Small intestine (tissue), 7 donors: Measurements from ENCODE around the gene ADGRG2. TPM values are rescaled to one million over a fixed set of nuclear protein-coding genes. Genes with fewer than 3 reads are reported as not detected.

Experiments used
- DNase-seq, 2 donors: peaks; one replicate each; pipeline versions ENCODE4 v3.0.0 to v3.0.0-alpha.2; 2013
- FAIRE-seq: peaks from 2 replicates; lab custom pipeline; 2012; peaks lifted over from hg19 to GRCh38; lab: Jason Lieb, UNC
- H3K27ac ChIP-seq, 3 donors: one replicate each; pipeline ENCODE4 v1.5.1; 2013; ENCODE audit warnings: low read length in 2 of 3, mild to moderate bottlenecking in 2 of 3, control low read depth in 1 of 3, inconsistent platforms in 1 of 3, low read depth in 1 of 3, moderate library complexity in 1 of 3
- H3K27me3 ChIP-seq, 3 donors: one replicate each; pipeline ENCODE4 v1.6.1; 2013; ENCODE audit warnings: low read length in 3 of 3, inconsistent platforms in 1 of 3; ENCODE audit not compliant: control insufficient read depth in 3 of 3, insufficient read depth in 3 of 3
- H3K36me3 ChIP-seq, 3 donors: one replicate each; pipeline ENCODE4 v1.6.1; 2013; ENCODE audit warnings: low read length in 3 of 3, inconsistent platforms in 1 of 3, low read depth in 1 of 3, mild to moderate bottlenecking in 1 of 3, moderate library complexity in 1 of 3; ENCODE audit not compliant: control insufficient read depth in 3 of 3, insufficient read depth in 2 of 3
- H3K4me1 ChIP-seq, 3 donors: one replicate each; pipeline ENCODE4 v1.6.1; 2013; ENCODE audit warnings: low read length in 2 of 3, inconsistent platforms in 1 of 3, low read depth in 1 of 3, mild to moderate bottlenecking in 1 of 3, moderate library complexity in 1 of 3; ENCODE audit not compliant: control insufficient read depth in 3 of 3, insufficient read depth in 2 of 3
- H3K4me3 ChIP-seq, 3 donors: one replicate each; pipeline ENCODE4 v1.5.1; 2013; ENCODE audit warnings: low read length in 3 of 3, control low read depth in 1 of 3, inconsistent platforms in 1 of 3, low read depth in 1 of 3, mild to moderate bottlenecking in 1 of 3, moderate library complexity in 1 of 3
- H3K9me3 ChIP-seq, 2 donors: one replicate each; pipeline ENCODE4 v1.6.1; 2013; ENCODE audit warnings: low read depth in 1 of 2, low read length in 1 of 2; ENCODE audit not compliant: control insufficient read depth in 2 of 2, insufficient read depth in 1 of 2
- WGBS, 3 donors: extraction: QIAGEN DNeasy Blood & Tissue Kit; methylation state at CpG; one replicate each; pipeline ENCODE4 v1.1.7; 2013; 5-methylcytosine and 5-hydroxymethylcytosine counted together
- polyA plus RNA-seq, 4 donors: library from polyadenylated mRNA; stranded (reverse) in 3 of 4; unstranded in 1 of 4; fragments of 200-250 nt in 3 of 4; fragments of 120-200 nt in 1 of 4; gene quantifications; one replicate each; pipeline versions ENCODE4 v1.2.1 to v1.2.3, GENCODE V29; 2013
- donor health status: healthy with polysubstance abuse.
- donor health status: control.
- donor health status: control.
- donor health status: Bipolar disorder and iron deficiency.
- donor health status: healthy.

Gene ADGRG2
- polyA plus RNA-seq, 4 donors, result under 0.01 to 1.6 (median 0.27) TPM

DNA sequence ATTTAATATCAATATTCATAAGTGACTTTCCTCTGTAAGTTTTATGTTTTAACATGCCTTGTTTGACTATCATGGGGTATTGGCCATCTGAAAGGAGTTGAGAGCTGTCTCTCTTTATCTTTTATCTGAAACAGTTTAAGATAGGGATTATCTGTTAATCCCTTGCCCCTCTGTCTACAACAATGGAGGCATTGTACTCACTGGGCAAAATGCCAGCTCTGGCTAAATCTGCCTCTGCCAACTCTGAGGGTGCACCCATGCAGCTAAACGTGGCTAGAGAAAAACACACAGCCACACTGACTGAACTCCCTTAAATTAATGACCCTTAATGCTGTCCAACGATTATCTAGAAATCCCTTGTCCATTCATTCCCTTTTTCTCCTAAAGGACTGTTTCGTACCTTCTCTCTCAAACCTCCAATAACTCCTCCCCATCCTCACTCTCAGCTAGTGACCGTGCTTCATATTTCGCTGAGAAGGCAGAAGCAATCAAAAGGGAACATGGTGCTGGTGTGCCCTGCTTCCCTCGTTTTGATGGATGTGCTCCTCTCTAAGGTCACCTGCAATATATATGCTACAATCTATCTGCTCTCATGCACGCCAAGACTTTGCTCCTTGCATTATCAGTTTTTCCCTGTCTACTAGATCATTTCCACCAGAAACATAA, 148.6 kb downstream of the ADGRG2 start:
- Histone ChIP-seq H3K27me3 (no peaks in the 10 kb centered on the region), H3K36me3 (peaks cover 0 to 3% (median 0%) of the 10 kb centered on the region in 3 donors), H3K4me1 (peaks cover 0 to 7% (median 0%) of the 10 kb centered on the region in 3 donors), H3K27ac (no peak overlapping the region), H3K4me3 (no peak overlapping the region), H3K9me3 (no peaks in the 10 kb centered on the region)
- DNase-seq (peak; percentile 3 to 17), FAIRE-seq (no peak)
- WGBS, 3 donors, result 16 to 62% (median 52%) methylated on average over 7 of the region's 7 CpGs

DNA sequence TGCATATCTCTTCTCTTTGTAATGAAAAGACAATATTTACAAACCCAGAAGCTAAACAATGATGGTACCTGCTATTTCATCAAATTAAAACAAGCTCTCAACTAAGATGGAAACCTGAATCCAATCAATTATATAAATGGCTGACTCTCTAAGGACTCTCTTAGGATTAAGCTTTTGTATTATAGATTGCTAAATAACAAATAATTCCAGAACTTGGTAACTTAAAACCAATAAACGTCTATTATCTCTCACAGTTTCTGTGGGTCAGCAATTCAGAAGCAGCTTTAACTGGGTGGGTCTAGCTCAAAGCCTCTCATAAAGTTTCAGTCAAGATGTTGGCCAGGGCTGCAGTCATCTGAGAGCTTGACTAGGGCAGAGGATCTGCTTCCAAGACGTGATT, 150.8 kb downstream of the ADGRG2 start:
- FAIRE-seq (no peak), DNase-seq (no peak)
- peak overlapping the region in 1 of 3 donors; percentile 31 for H3K27ac ChIP-seq
- 24 to 46% (median 36%) methylated on average over 2 of the region's 2 CpGs for WGBS, 3 donors
- H3K9me3 ChIP-seq, result no peaks in the 10 kb centered on the region
- H3K4me1 ChIP-seq, result peaks cover 0 to 7% (median 0%) of the 10 kb centered on the region in 3 donors
- peaks cover 0 to 5% (median 0%) of the 10 kb centered on the region in 3 donors for H3K36me3 ChIP-seq
- H3K27me3 ChIP-seq, result no peaks in the 10 kb centered on the region
- H3K4me3 ChIP-seq, result no peak overlapping the region

- no peak for FAIRE-seq
- Histone ChIP-seq H3K4me1 (peaks cover 0 to 7% (median 0%) of the 10 kb centered on the region in 3 donors), H3K9me3 (no peaks in the 10 kb centered on the region), H3K27me3 (no peaks in the 10 kb centered on the region), H3K4me3 (no peak overlapping the region), H3K27ac (peak overlapping the region in 1 of 3 donors; percentile 31), H3K36me3 (peaks cover 0 to 5% (median 0%) of the 10 kb centered on the region in 3 donors)
- no peak for DNase-seq
These were observed 151.8 kb downstream of the ADGRG2 start for GRCh38 chrX:18970465-18970864.

DNA sequence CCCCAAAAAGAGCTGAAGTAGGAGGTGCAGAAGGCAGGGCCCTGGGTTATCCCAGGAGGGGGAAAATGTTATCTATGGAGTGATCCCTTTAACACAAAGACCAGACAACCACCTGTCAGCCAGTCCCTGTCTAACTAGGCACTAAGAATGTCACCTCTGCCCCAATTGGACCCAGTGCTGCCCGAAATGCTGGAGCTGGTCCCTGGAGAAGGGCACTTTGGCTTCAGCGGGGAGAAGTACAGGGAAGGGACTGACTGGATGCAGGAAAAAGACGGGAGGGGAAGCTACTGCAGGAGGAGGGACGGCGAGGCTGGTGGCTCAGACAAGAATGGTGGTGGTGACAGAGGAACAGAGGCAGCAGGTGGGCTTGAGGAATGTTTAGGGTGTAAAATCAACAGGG, 155.6 kb downstream of the ADGRG2 start:
- 84 to 94% (median 89%) methylated on average over 5 of the region's 5 CpGs for WGBS, 3 donors
- no peaks in the 10 kb centered on the region for H3K27me3 ChIP-seq
- no peak overlapping the region for H3K4me3 ChIP-seq
- no peak for FAIRE-seq
- H3K36me3 ChIP-seq, result peaks cover 0 to 7% (median 0%) of the 10 kb centered on the region in 3 donors
- no peak for DNase-seq
- no peaks in the 10 kb centered on the region for H3K9me3 ChIP-seq
- H3K4me1 ChIP-seq, result peaks cover 0 to 7% (median 0%) of the 10 kb centered on the region in 3 donors
- H3K27ac ChIP-seq, result no peak overlapping the region

DNA sequence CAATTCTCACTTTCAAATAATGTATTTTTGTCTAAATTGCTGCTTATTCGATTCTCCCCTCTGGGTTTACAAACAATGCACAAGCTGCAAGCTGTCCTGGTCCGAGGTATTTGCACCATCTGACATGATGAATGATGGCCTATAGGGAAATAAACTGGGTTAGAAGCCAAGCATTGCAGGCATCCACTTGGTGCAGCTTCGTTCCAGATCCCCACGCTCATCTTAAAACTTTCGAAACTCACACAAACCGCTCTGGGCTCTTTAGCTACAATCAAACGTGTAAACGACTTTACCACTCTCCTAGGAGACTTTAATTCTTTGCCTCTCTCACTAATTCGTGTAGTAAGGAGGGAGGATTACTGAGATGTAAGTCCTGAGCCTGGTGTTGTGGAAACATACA, 157.4 kb downstream of the ADGRG2 start:
- Histone ChIP-seq H3K27ac (no peak overlapping the region), H3K27me3 (no peaks in the 10 kb centered on the region), H3K4me1 (peaks cover 0 to 5% (median 0%) of the 10 kb centered on the region in 3 donors), H3K36me3 (peaks cover 0 to 6% (median 0%) of the 10 kb centered on the region in 3 donors), H3K9me3 (no peaks in the 10 kb centered on the region), H3K4me3 (no peak overlapping the region)
- no peak for DNase-seq
- WGBS, 3 donors, result 68 to 73% (median 69%) methylated on average over 9 of the region's 9 CpGs
- FAIRE-seq, result no peak

DNA sequence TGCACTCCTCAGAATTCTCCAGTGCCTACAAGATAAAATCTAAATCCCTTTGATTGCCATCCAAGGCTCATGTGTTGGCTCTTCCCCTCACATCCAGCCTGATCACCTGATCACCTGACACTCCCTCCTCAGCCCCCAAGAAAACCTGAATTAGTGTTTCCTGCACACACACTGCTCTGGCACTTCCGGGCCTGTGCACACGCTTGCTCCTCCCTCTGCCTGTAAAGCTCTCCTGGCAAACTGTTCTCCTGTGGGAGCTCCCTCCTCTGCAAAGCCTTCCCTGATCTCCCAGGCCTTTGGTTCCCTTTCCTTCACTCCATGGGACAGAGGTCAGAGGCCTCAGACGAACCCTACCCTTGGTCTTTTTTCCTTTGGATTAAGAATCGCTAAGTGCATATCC, 158.2 kb downstream of the ADGRG2 start:
- FAIRE-seq, result no peak

GRCh38 chrX:18962329-18962728, 159.9 kb downstream of the ADGRG2 start:
- Histone ChIP-seq H3K9me3 (no peaks in the 10 kb centered on the region), H3K27ac (no peak overlapping the region), H3K4me1 (peaks cover 0 to 5% (median 0%) of the 10 kb centered on the region in 3 donors), H3K4me3 (no peak overlapping the region), H3K36me3 (peaks cover 0 to 5% (median 0%) of the 10 kb centered on the region in 3 donors), H3K27me3 (no peaks in the 10 kb centered on the region)
- DNase-seq (no peak), FAIRE-seq (no peak)

More for the DNA sequence above, 158.2 kb downstream of the ADGRG2 start:
- Histone ChIP-seq H3K27ac (peak overlapping the region in 1 of 3 donors; percentile 33), H3K4me3 (no peak overlapping the region), H3K27me3 (no peaks in the 10 kb centered on the region), H3K4me1 (peaks cover 0 to 5% (median 0%) of the 10 kb centered on the region in 3 donors), H3K36me3 (peaks cover 0 to 5% (median 0%) of the 10 kb centered on the region in 3 donors), H3K9me3 (no peaks in the 10 kb centered on the region)
- WGBS, 3 donors, result 58 to 73% (median 59%) methylated on average over 4 of the region's 4 CpGs
- peak in 1 of 2 donors; percentile 8 for DNase-seq

GRCh38 chrX:18961686-18962085, 160.6 kb downstream of the ADGRG2 start:
- H3K4me3 ChIP-seq, result no peak overlapping the region
- H3K27ac ChIP-seq, result no peak overlapping the region
- DNase-seq, result no peak
- no peaks in the 10 kb centered on the region for H3K27me3 ChIP-seq
- FAIRE-seq, result no peak
- H3K36me3 ChIP-seq, result peaks cover 0 to 2% (median 0%) of the 10 kb centered on the region in 3 donors
- peaks cover 0 to 5% (median 0%) of the 10 kb centered on the region in 3 donors for H3K4me1 ChIP-seq
- H3K9me3 ChIP-seq, result no peaks in the 10 kb centered on the region
- 60 to 79% (median 62%) methylated on average over 2 of the region's 2 CpGs for WGBS, 3 donors
